ENCODE data around the gene C1QTNF8.
"Not testable (repeated sequence)": the region's sequence is repeated elsewhere in the genome, so short reads cannot be mapped to it uniquely, and the experiment has no call there.

The C1QTNF8 gene

DNA sequence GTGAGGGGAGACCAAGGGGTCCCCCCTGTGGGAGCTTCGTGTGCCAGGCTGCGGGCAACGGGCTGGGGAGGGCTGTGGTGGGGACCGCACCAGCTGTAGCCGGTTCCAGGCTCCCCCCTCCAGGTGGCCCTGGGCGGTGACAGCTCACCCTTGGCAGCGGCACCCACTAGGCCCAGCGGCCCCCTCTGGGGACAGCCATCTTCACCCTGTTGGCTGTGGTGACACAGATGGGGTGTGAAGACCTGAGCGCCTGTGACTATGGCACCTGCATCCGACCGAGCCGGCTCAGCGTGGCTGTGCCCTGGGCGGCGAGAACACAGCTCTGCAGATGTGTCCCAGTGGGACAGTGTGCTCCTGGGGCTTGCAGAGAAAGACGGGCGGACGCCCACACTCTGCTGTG lies 1.1 kb upstream of the C1QTNF8 start:
- TF ChIP-seq POLR2AphosphoS5 (IDR thresholded peaks at IDR 0.05; ENCODE audit: low read depth, low read length) (no peak), POLR2A (IDR thresholded peaks at IDR 0.05; ENCODE audit: low read depth, low read length) (no peak), TAF1 (IDR thresholded peaks at IDR 0.05; ENCODE audit: borderline replicate concordance, low read depth, low read length) (no peak)
- no peak for FAIRE-seq
- no peak for DNase-seq (ENCODE audit: insufficient read length)

GRCh38 chr16:1095450-1096168 lies 435 bp downstream of the C1QTNF8 start:
- TF ChIP-seq POLR2AphosphoS5 (IDR thresholded peaks at IDR 0.05; ENCODE audit: low read depth, low read length) = no peak
- TF ChIP-seq TAF1 (IDR thresholded peaks at IDR 0.05; ENCODE audit: borderline replicate concordance, low read depth, low read length) = no peak
- no peak for TF ChIP-seq POLR2A (IDR thresholded peaks at IDR 0.05; ENCODE audit: low read depth, low read length)
- DNase-seq (ENCODE audit: insufficient read length) = no peak
- FAIRE-seq = no peak

DNA sequence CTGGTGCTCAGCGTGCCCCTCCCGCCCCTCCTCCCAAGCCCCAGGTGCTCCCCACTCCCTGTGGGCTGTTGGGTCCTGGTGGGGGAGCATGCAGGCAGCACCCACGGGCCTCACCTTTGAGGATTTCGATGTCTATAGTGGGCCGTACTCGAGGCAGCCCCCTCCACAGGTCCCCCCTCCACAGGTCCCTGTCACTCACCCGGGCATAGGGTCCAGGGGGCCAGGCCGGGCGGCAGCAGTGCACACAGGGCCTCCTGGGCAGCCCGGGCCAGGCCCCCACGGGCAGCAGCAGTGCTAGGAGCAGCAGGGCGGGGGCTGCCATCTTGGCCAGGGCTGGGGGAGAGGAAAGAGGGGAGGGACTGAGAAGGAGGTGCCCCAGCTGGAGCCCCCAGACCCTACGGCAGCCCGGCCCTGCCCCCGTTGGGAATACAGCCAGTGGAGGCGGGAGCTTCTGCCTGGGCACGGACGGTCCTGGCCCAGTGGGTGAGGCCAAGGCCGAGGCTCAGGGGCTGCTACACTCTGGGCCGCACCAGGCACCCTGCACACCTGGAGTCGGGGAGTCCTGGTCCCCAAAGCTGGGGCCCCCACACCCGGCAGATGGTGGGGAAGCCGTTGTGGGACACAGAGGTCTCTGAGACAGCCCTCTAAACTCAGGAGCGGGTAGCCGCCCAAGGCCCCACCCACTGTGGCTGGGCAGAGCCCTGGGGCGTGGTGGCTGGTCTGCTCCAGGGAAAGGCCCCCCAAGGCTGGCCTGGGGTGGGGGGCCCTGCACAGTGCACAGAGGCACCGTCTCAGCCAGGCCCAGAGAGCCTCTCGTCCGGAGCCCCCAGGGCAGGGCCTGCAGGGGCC lies 1.2 kb downstream of the C1QTNF8 start:
- DNase-seq (ENCODE audit: insufficient read length) (no peak), FAIRE-seq (no peak)
- TF ChIP-seq POLR2AphosphoS5 (IDR thresholded peaks at IDR 0.05; ENCODE audit: low read depth, low read length) = no peak
- no peak for TF ChIP-seq POLR2A (IDR thresholded peaks at IDR 0.05; ENCODE audit: low read depth, low read length)
- no peak for TF ChIP-seq TAF1 (IDR thresholded peaks at IDR 0.05; ENCODE audit: borderline replicate concordance, low read depth, low read length)

- DNase-seq (ENCODE audit: insufficient read length) (no peak), FAIRE-seq (no peak)
- no peak for TF ChIP-seq TAF1 (IDR thresholded peaks at IDR 0.05; ENCODE audit: borderline replicate concordance, low read depth, low read length)
Observed at GRCh38 chr16:1094124-1094479, 1.9 kb downstream of the C1QTNF8 start.

- FAIRE-seq = no peak
- TF ChIP-seq POLR2A (IDR thresholded peaks at IDR 0.05; ENCODE audit: low read depth, low read length) (no peak), POLR2AphosphoS5 (IDR thresholded peaks at IDR 0.05; ENCODE audit: low read depth, low read length) (no peak), TAF1 (IDR thresholded peaks at IDR 0.05; ENCODE audit: borderline replicate concordance, low read depth, low read length) (no peak)
- no peak for DNase-seq (ENCODE audit: insufficient read length)
Observed at GRCh38 chr16:1093284-1094123, 2.5 kb downstream of the C1QTNF8 start.

DNA sequence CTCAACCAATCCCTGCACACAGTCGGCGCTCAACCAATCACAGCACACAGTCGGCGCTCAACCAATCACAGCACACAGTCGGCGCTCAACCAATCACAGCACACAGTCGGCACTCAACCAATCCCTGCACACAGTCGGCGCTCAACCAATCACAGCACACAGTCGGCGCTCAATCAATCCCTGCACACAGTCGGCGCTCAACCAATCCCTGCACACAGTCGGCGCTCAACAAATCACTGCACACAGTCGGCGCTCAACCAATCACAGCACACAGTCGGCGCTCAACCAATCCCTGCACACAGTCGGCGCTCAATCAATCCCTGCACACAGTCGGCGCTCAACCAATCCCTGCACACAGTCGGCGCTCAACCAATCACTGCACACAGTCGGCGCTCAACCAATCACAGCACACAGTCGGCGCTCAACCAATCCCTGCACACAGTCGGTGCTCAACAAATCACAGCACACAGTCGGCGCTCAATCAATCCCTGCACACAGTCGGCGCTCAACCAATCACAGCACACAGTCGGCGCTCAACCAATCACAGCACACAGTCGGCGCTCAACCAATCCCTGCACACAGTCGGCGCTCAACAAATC lies 3.3 kb downstream of the C1QTNF8 start:
- not testable (repeated sequence) for FAIRE-seq; DNase-seq (ENCODE audit: insufficient read length)

DNA sequence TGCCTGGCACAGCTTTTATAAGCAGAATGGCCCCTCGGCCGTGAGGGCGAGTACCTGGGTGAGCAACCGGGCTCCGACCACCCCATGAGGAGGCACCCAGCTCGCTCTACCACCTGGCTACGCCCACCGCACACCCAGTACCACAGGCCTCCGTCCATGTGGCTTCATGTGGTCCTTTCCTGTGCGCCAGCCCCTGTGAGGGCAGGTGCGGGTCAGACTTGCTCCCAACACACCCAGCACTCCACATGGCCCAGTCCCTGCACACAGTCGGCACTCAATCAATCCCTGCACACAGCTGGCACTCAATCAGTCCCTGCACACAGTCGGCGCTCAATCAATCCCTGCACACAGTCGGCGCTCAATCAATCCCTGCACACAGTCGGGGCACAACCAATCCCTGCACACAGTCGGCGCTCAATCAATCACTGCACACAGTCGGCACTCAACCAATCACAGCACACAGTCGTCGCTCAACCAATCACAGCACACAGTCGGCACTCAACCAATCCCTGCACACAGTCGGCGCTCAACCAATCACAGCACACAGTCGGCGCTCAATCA lies 4.0 kb downstream of the C1QTNF8 start:
- DNase-seq (ENCODE audit: insufficient read length) = no peak
- no peak for TF ChIP-seq POLR2AphosphoS5 (IDR thresholded peaks at IDR 0.05; ENCODE audit: low read depth, low read length)
- TF ChIP-seq TAF1 (IDR thresholded peaks at IDR 0.05; ENCODE audit: borderline replicate concordance, low read depth, low read length) = no peak
- no peak for TF ChIP-seq POLR2A (IDR thresholded peaks at IDR 0.05; ENCODE audit: low read depth, low read length)
- FAIRE-seq = no peak

DNA sequence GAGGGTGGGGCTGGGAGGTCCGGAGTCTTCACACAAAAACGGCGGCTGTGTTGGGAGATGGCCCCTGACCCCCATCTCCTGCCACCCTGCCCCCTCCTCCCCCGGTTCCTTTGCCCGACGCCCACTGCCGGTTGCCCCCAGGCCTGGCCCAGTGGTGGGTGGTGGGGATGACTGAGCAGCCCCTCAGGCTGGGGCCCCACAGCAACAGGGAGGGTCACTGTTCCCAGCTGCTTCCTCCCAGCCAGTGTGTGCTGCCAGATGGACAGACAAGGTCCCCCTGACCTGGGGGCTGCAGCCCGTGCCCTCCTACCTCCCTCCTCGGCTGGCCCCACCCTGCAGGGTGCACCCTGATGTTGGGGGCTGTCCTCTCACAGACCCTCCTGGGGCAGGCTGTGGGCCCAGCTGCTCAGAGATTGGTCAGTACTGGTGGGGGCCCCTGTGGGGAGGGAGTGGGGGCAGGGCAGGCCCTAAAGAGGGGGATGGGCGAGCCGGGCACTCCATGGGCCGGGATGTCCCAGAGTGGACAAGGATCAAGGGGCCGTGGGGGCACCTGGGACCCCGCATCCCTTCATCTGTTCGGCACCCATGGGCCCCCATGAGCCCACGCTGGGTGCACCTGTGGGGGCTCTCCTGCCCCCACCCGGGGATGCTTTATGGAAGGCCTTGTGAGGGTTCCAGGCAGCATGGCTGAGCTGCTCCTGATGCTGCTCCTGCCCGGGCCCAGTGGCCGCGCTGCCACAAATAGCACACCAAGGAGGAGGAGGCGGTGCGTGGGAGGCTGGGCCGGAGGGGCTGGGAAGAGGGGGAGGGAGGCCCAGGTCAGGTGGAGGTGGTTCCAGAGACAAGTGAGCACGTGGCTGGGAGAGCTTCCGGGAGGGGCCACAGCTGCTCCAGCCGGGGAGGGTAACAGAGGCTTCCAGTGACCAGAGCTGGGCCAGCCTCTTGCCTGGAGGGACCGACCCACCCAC lies 5.1 kb downstream of the C1QTNF8 start:
- DNase-seq (ENCODE audit: insufficient read length) = no peak
- no peak for TF ChIP-seq POLR2A (IDR thresholded peaks at IDR 0.05; ENCODE audit: low read depth, low read length)
- no peak for TF ChIP-seq TAF1 (IDR thresholded peaks at IDR 0.05; ENCODE audit: borderline replicate concordance, low read depth, low read length)
- no peak for TF ChIP-seq POLR2AphosphoS5 (IDR thresholded peaks at IDR 0.05; ENCODE audit: low read depth, low read length)
- FAIRE-seq = no peak

- FAIRE-seq (no peak), DNase-seq (ENCODE audit: insufficient read length) (no peak)
- TF ChIP-seq POLR2A (IDR thresholded peaks at IDR 0.05; ENCODE audit: low read depth, low read length) = no peak
Observed at GRCh38 chr16:1089822-1090619, 6.0 kb downstream of the C1QTNF8 start.

DNA sequence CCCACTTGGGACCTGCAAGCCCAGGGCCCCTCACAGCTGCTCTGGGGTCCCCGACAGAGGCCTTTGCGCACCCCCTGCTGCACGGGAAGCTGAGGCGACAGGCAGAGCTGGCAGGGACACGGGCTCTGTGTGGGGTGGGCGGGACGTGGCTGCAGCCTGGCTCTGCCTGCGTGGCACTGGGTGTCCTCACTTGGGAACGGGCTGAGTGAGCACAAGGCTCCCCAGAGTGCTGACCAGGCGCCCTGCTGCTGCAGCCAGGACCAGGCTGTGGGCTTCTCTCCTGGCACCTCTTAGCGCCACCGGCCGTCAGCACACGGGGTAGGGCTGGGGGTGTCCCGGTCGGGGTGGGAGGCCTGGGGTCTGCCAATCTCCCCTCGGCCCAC lies 6.6 kb downstream of the C1QTNF8 start:
- DNase-seq (ENCODE audit: insufficient read length) (no peak), FAIRE-seq (no peak)
- TF ChIP-seq POLR2AphosphoS5 (IDR thresholded peaks at IDR 0.05; ENCODE audit: low read depth, low read length) (no peak), POLR2A (IDR thresholded peaks at IDR 0.05; ENCODE audit: low read depth, low read length) (no peak), TAF1 (IDR thresholded peaks at IDR 0.05; ENCODE audit: borderline replicate concordance, low read depth, low read length) (no peak)

Data from GM12892 (cell line).